Pancreas (tissue), 10 donors: Measurements from ENCODE around the gene FTO. TPM values are rescaled to one million over a fixed set of nuclear protein-coding genes. Genes with fewer than 3 reads are reported as not detected.

ENCODE experiments used
- ATAC-seq, 4 donors: fragments of 200-7000 bp; cut with Tn5 transposase; one replicate each; pipeline versions ENCODE4 v1.8.0 to v1.9.1; 2020; ENCODE audit warnings: mild to moderate bottlenecking in 4 of 4, moderate library complexity in 4 of 4
- DNase-seq, 6 donors: peaks; one replicate each; pipeline ENCODE4 v3.0.0-alpha.2; 2020
- FAIRE-seq: peaks from 2 replicates; lab custom pipeline; 2012; peaks lifted over from hg19 to GRCh38; lab: Jason Lieb, UNC
- H3K27ac ChIP-seq, 4 donors: fragments of 200-600 bp; sonication (generic); 1 replicate in 3 of 4; 2 replicates in 1 of 4; pipeline versions ENCODE4 v1.5.0 to v1.8.0; 2020
- H3K27me3 ChIP-seq, 4 donors: fragments of 200-600 bp; one replicate each; pipeline ENCODE4 v1.8.0; 2021
- H3K36me3 ChIP-seq, 3 donors: fragments of 200-600 bp; sonication (generic) in 1 of 3; one replicate each; pipeline versions ENCODE4 v1.5.0 to v1.8.0; 2020 to 2021
- H3K4me1 ChIP-seq, 3 donors: fragments of 200-600 bp; one replicate each; pipeline ENCODE4 v1.8.0; 2021
- H3K4me3 ChIP-seq, 4 donors: fragments of 200-600 bp; sonication (generic) in 2 of 4; one replicate each; pipeline versions ENCODE4 v1.5.0 to v1.8.0; 2020 to 2021
- H3K9me3 ChIP-seq, 4 donors: fragments of 200-600 bp; one replicate each; pipeline ENCODE4 v1.8.0; 2021
- CTCF ChIP-seq, 4 donors: fragments of 200-600 bp; sonication (generic) in 3 of 4; IDR thresholded peaks; one replicate each; pipeline versions ENCODE4 v1.5.0 to v1.8.0; 2021; ENCODE audit warnings: antibody characterized with exemption in 4 of 4
- WGBS, 2 donors: extraction: QIAGEN DNeasy Blood & Tissue Kit; methylation state at CpG; one replicate each; pipeline ENCODE4 v1.1.7; 2013; 5-methylcytosine and 5-hydroxymethylcytosine counted together
- intact Hi-C, 3 donors: fragments of 100-400 bp; cut with DNase I; formaldehyde crosslinking; loops; one replicate each; pipeline versions ENCODE4 v1.11.1 to v1.14.2; 2022
- polyA plus RNA-seq, 2 donors: library from polyadenylated mRNA; stranded (reverse); fragments of 200-250 nt; gene quantifications; one replicate each; pipeline ENCODE4 v1.2.3, GENCODE V29; 2013
- total RNA-seq, 6 donors: library from RNA; stranded (reverse); fragmentation: NEBNext Ultra II Directional in 4 of 6; extraction: Animal tissue kit (Norgen Biotek cat#: 25700) in 4 of 6; gene quantifications; one replicate each; pipeline versions ENCODE4 v1.2.1 to v1.2.4, GENCODE V29; 2021 to 2023
- donor health status: healthy with polysubstance abuse.
- donor health status: DM: no; HTN: no; CAD: no; lungs with moderate emphysema.
- donor health status: DM: no; HTN: no; CAD: no.
- donor health status: control.
- donor health status: control.
- donor health status: Bipolar disorder and iron deficiency.
- donor health status: DM: yes; HTN: yes; CAD: no.
- donor health status: DM: no; HTN: no; CAD: no.
- donor health status: DM: no; HTN: no; CAD: no.
- donor health status: DM: yes; HTN: yes; CAD: no.

The FTO gene
- total and polyA plus RNA-seq, 8 donors: 7.6 to 45.0 (median 31.7) TPM

- FAIRE-seq: no peak
- peak in 1 of 4 donors; percentile 38 for ATAC-seq
These were observed 168.6 kb downstream of the FTO start for GRCh38 chr16:53872248-53873221.

GRCh38 chr16:53876811-53877210, 172.9 kb downstream of the FTO start:
- intact Hi-C loops: no loop called here
- Histone ChIP-seq H3K4me3 (no peak overlapping the region), H3K4me1 (peaks cover 0 to 9% (median 5%) of the 10 kb centered on the region in 3 donors), H3K9me3 (no peaks in the 10 kb centered on the region), H3K36me3 (no peaks in the 10 kb centered on the region), H3K27ac (no peak overlapping the region), H3K27me3 (no peaks in the 10 kb centered on the region)
- WGBS, 2 donors: 96 to 97% methylated on average over 5 of the region's 5 CpGs
- no peak for TF ChIP-seq CTCF (IDR thresholded peaks at IDR 0.05)
- ATAC-seq (no peak), FAIRE-seq (no peak), DNase-seq (no peak)

More at GRCh38 chr16:53872248-53873221, 168.6 kb downstream of the FTO start:
- H3K4me3 ChIP-seq: no peak overlapping the region
- TF ChIP-seq CTCF (IDR thresholded peaks at IDR 0.05): no peak
- no peaks in the 10 kb centered on the region for H3K4me1 ChIP-seq
- H3K9me3 ChIP-seq: no peaks in the 10 kb centered on the region
- DNase-seq: no peak
- intact Hi-C loops: no loop called here
- no peak overlapping the region for H3K27ac ChIP-seq
- H3K36me3 ChIP-seq: no peaks in the 10 kb centered on the region
- WGBS, 2 donors: 30 to 32% methylated on average over 1 of the region's 1 CpG
- H3K27me3 ChIP-seq: no peaks in the 10 kb centered on the region

- WGBS, 2 donors: 90 to 97% methylated on average over 4 of the region's 4 CpGs
- no peak for FAIRE-seq
- no peaks in the 10 kb centered on the region for H3K27me3 ChIP-seq
- H3K27ac ChIP-seq: no peak overlapping the region
- intact Hi-C loops: no loop called here
- H3K9me3 ChIP-seq: no peaks in the 10 kb centered on the region
- TF ChIP-seq CTCF (IDR thresholded peaks at IDR 0.05): no peak
- H3K4me3 ChIP-seq: no peak overlapping the region
- peaks cover 0 to 9% (median 5%) of the 10 kb centered on the region in 3 donors for H3K4me1 ChIP-seq
- DNase-seq: no peak
- no peak for ATAC-seq
- no peaks in the 10 kb centered on the region for H3K36me3 ChIP-seq
These were observed 174.3 kb downstream of the FTO start for GRCh38 chr16:53878216-53878615.

- no peak for TF ChIP-seq CTCF (IDR thresholded peaks at IDR 0.05)
- ATAC-seq (peak in 2 of 4 donors; percentile 35 to 40), DNase-seq (peak in 1 of 6 donors; percentile 18), FAIRE-seq (no peak)
- WGBS, 2 donors: 72 to 73% methylated on average over 2 of the region's 2 CpGs
- no peaks in the 10 kb centered on the region for H3K36me3 ChIP-seq
- no peaks in the 10 kb centered on the region for H3K9me3 ChIP-seq
- no peak overlapping the region for H3K4me3 ChIP-seq
- intact Hi-C loops: no loop called here
- H3K27me3 ChIP-seq: no peaks in the 10 kb centered on the region
- H3K27ac ChIP-seq: no peak overlapping the region
- peaks cover 0 to 9% (median 5%) of the 10 kb centered on the region in 3 donors for H3K4me1 ChIP-seq
These were observed 177.4 kb downstream of the FTO start for GRCh38 chr16:53881371-53881770.

- 89 to 96% methylated on average over 1 of the region's 1 CpG for WGBS, 2 donors
- Histone ChIP-seq H3K9me3 (no peaks in the 10 kb centered on the region), H3K36me3 (no peaks in the 10 kb centered on the region), H3K27ac (no peak overlapping the region), H3K4me1 (peaks cover 0 to 9% (median 5%) of the 10 kb centered on the region in 3 donors), H3K4me3 (no peak overlapping the region), H3K27me3 (no peaks in the 10 kb centered on the region)
- intact Hi-C loops: no loop called here
- no peak for TF ChIP-seq CTCF (IDR thresholded peaks at IDR 0.05)
- ATAC-seq (no peak), DNase-seq (no peak), FAIRE-seq (no peak)
These were observed 178.4 kb downstream of the FTO start for GRCh38 chr16:53882310-53882709.
